T-helper 1 cell treated with Interleukin-12 subunit alpha and Interleukin-12 subunit beta and Interleukin-4 antibody, amounts not matched to agents 30 ng/mL and 1 ng/mL, for 36 hours (primary cell): ENCODE results near the gene LRRC45. TPM values are rescaled to one million over a fixed set of nuclear protein-coding genes. Genes with fewer than 3 reads are reported as not detected.

Source experiments
- intact Hi-C: fragments of 100-400 bp; cut with micrococcal nuclease; formaldehyde crosslinking; loops from one replicate; pipeline ENCODE4 v1.15.1; 2024
- total RNA-seq: library from RNA; stranded (reverse); gene quantifications from 2 replicates; pipeline ENCODE4 v1.2.3, GENCODE V29; 2022

LRRC45 gene
- total RNA-seq, 1 donor from 2014 or later: 31.2 TPM

- intact Hi-C loops: no loop called here
Measured at GRCh38 chr17:82080048-82080788, 57.1 kb downstream of the LRRC45 start.

Other genes with a start within 250 kb of the LRRC45 start
- not detected in 2 replicates for gene GCGR, start 219.2 kb upstream of the LRRC45 start, total RNA-seq
- 53.5 and 56.8 TPM in 2 replicates for gene MCRIP1, start 190.0 kb upstream of the LRRC45 start, total RNA-seq
- not detected in 2 replicates for gene PPP1R27, start 188.3 kb upstream of the LRRC45 start, total RNA-seq
- 548 and 588 TPM in 2 replicates for gene P4HB, start 162.8 kb upstream of the LRRC45 start, total RNA-seq
- gene ARHGDIA, start 152.0 kb upstream of the LRRC45 start, total RNA-seq: 671 and 678 TPM in 2 replicates
- 167 and 172 TPM in 2 replicates for gene ALYREF, start 131.7 kb upstream of the LRRC45 start, total RNA-seq
- gene ANAPC11, start 131.6 kb upstream of the LRRC45 start, total RNA-seq: 108 and 111 TPM in 2 replicates
- 0.32 and 0.34 TPM in 2 replicates for gene NPB, start 121.1 kb upstream of the LRRC45 start, total RNA-seq
- 36.7 and 38.2 TPM in 2 replicates for gene PCYT2, start 111.9 kb upstream of the LRRC45 start, total RNA-seq
- 62.7 and 71.3 TPM in 2 replicates for gene SIRT7, start 105.1 kb upstream of the LRRC45 start, total RNA-seq
- gene MAFG, start 95.6 kb upstream of the LRRC45 start, total RNA-seq: 26.2 and 28.5 TPM in 2 replicates
- gene PYCR1, start 86.0 kb upstream of the LRRC45 start, total RNA-seq: 36.0 and 42.3 TPM in 2 replicates
- gene MYADML2, start 76.1 kb upstream of the LRRC45 start, total RNA-seq: not detected in 2 replicates
- gene NOTUM, start 62.1 kb upstream of the LRRC45 start, total RNA-seq: 0.78 and 1.6 TPM in 2 replicates
- gene ASPSCR1, start 45.7 kb upstream of the LRRC45 start, total RNA-seq: 34.4 and 38.2 TPM in 2 replicates
- 71.2 and 71.7 TPM in 2 replicates for gene CENPX, start 427 bp upstream of the LRRC45 start, total RNA-seq
- gene RAC3, start 8.4 kb downstream of the LRRC45 start, total RNA-seq: 5.0 and 6.7 TPM in 2 replicates
- gene DCXR, start 14.4 kb downstream of the LRRC45 start, total RNA-seq: 92.9 and 97.1 TPM in 2 replicates
- 26.7 and 28.2 TPM in 2 replicates for gene RFNG, start 28.5 kb downstream of the LRRC45 start, total RNA-seq
- gene GPS1, start 28.6 kb downstream of the LRRC45 start, total RNA-seq: 87.9 and 99.1 TPM in 2 replicates
- 131 and 136 TPM in 2 replicates for gene DUS1L, start 42.5 kb downstream of the LRRC45 start, total RNA-seq
- gene FASN, start 74.9 kb downstream of the LRRC45 start, total RNA-seq: 184 and 185 TPM in 2 replicates
- 75.3 and 77.8 TPM in 2 replicates for gene CCDC57, start 189.5 kb downstream of the LRRC45 start, total RNA-seq
- gene SLC16A3, start 205.7 kb downstream of the LRRC45 start, total RNA-seq: 142 TPM in 2 replicates